Adrenal gland (tissue), 5 donors: ENCODE measurements around the gene VWA5B1.

Experiments
- POLR2A ChIP-seq, 2 donors: fragments of 450-650 bp; IDR thresholded peaks; one replicate each; pipeline ENCODE4 v1.6.1; 2017; ENCODE audit warnings: antibody characterized with exemption in 2 of 2, mild to moderate bottlenecking in 2 of 2, moderate library complexity in 1 of 2
- TF ChIP-seq, protein P1 (sequence below), 6 experiments: fragments of 450-650 bp in 4 of 6; fragments of 200-600 bp in 2 of 6; sonication (generic) in 1 of 6; IDR thresholded peaks; 1 replicate in 5 of 6; 2 replicates in 1 of 6; pipeline versions ENCODE4 v1.5.1 to v1.8.0; 2016 to 2021; ENCODE audit warnings: antibody characterized with exemption in 6 of 6, mild to moderate bottlenecking in 2 of 6, moderate library complexity in 1 of 6
- donor health status: DM: no; HTN: no; CAD: no.

DNA sequence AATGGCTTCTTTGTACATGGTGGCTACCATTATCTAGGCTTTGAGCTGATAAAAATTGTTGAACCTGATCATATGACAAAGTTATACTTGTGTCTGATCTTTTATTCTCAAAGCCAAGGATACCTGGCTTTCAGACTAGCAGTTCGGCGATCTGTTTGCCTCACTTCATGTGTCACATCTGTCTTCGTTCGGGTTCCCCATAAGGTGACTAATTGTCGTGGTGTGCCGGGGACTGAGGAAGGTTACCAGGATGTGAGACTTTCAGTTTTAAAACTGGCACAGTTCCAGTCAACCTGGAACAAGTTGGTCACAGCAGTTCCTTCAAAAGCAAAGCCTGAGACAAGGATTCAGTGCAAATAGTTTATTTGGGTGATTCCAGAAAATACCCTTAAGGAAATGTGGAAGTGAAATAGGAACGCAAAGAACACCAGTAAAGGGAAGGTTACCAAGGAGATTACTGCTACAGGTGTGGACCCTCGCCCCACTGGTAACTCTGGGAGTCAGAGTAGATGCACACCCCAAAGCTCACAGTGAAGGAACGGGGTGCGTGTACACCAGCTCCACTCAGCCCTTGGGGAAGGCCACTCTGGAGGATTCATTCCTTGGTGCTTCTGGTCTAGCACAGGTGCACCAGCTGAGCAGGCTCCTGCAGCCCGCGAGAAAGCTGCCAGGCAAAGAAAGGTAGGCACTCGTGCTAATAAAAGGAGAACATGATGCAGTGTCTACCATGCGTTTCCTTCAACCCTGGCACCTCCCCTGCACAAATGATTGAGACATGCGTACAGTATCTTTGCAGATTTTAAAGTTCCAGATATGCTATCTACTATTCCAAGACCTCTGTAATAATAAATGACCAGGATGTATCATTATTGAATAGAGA, 69.0 kb downstream of the VWA5B1 start:
- no peak for TF ChIP-seq POLR2A (IDR thresholded peaks at IDR 0.05)
- TF ChIP-seq, protein P1, sequence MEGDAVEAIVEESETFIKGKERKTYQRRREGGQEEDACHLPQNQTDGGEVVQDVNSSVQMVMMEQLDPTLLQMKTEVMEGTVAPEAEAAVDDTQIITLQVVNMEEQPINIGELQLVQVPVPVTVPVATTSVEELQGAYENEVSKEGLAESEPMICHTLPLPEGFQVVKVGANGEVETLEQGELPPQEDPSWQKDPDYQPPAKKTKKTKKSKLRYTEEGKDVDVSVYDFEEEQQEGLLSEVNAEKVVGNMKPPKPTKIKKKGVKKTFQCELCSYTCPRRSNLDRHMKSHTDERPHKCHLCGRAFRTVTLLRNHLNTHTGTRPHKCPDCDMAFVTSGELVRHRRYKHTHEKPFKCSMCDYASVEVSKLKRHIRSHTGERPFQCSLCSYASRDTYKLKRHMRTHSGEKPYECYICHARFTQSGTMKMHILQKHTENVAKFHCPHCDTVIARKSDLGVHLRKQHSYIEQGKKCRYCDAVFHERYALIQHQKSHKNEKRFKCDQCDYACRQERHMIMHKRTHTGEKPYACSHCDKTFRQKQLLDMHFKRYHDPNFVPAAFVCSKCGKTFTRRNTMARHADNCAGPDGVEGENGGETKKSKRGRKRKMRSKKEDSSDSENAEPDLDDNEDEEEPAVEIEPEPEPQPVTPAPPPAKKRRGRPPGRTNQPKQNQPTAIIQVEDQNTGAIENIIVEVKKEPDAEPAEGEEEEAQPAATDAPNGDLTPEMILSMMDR (IDR thresholded peaks at IDR 0.05), result no peak
